ENCODE measurements around the gene DDOST. TPM values are rescaled to one million over a fixed set of nuclear protein-coding genes. Genes with fewer than 3 reads are reported as not detected.

Gene DDOST
- total RNA-seq, 4 donors from 2014 or later, result 182 to 299 (median 238) TPM

- Histone ChIP-seq H3K9me3 (no peaks in the 10 kb centered on the region), H3K4me3 (replicated peaks in 1 of 3) (no peak overlapping the region), H3K36me3 (no peaks in the 10 kb centered on the region), H3K27ac (no peak overlapping the region), H3K27me3 (no peaks in the 10 kb centered on the region), H3K4me1 (no peaks in the 10 kb centered on the region)
- DNase-seq, result no peak
- WGBS, 2 donors, result 86 to 90% methylated on average over 6 of the region's 6 CpGs
- intact Hi-C loops (cut with DNase I), result no loop called here
- TF ChIP-seq CTCF (IDR thresholded peaks at IDR 0.05) (no peak), POLR2A (IDR thresholded peaks at IDR 0.05) (no peak)
Observed at GRCh38 chr1:20708057-20708456, 46.9 kb upstream of the DDOST start.

DNA sequence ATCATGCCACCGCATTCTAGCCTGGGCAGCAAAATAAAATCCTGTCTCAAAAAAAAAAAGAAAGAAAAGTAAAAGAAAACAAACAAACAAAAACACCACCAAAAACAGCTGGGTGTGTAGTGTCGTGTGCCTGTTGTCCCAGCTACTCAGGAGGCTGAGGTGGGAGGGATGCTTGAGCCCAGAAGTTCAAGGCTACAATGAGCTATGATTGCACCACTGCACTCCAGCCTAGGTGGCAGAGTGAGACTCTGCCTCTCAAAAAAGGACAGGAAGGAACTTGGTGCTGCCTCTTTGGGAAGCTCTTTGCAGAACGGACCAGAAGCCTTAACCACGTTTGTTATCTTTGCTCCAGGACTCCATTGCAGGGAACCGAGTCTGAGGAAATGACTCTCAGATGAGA is 45.7 kb upstream of the DDOST start:
- 51 to 64% methylated on average over 5 of the region's 5 CpGs for WGBS, 2 donors

DNA sequence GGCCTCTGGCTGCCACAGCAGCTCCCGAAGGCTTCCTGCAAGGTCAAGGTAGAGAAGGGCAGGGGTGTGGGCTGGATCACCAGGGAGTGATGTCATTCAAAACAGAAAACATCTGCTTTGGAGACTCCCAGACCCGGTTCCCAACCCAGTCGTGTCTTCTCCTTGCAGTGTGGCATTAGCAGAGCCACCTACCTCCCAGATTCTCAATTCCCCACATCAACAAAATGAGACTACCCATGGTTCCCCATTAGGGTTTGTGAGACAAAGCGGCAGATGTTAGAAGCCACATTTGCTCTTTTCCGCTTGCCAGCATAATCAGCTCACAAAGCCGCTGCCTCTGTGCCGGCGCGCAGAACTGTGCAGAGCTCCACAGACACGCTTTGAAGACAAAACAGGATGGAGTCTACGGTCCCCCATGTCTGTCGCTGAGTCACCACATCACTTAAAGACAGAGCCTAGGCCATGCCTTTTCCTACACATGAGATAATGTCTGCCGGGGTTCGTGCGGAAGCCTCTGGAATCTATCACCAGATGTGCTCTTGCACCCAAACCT is 44.1 kb upstream of the DDOST start:
- no peaks in the 10 kb centered on the region for H3K36me3 ChIP-seq
- no peaks in the 10 kb centered on the region for H3K4me1 ChIP-seq
- no peaks in the 10 kb centered on the region for H3K27me3 ChIP-seq
- no peak overlapping the region for H3K27ac ChIP-seq
- H3K9me3 ChIP-seq, result no peaks in the 10 kb centered on the region
- 89 to 90% methylated on average over 14 to 15 of the region's 15 CpGs for WGBS, 2 donors
- H3K4me3 ChIP-seq (replicated peaks in 1 of 3), result no peak overlapping the region
- TF ChIP-seq POLR2A (IDR thresholded peaks at IDR 0.05), result no peak
- TF ChIP-seq CTCF (IDR thresholded peaks at IDR 0.05), result no peak
- intact Hi-C loops (cut with DNase I), result no loop called here
- DNase-seq, result no peak

More for the DNA sequence above, 45.7 kb upstream of the DDOST start:
- Histone ChIP-seq H3K36me3 (no peaks in the 10 kb centered on the region), H3K9me3 (no peaks in the 10 kb centered on the region), H3K27ac (no peak overlapping the region), H3K4me1 (no peaks in the 10 kb centered on the region), H3K4me3 (replicated peaks in 1 of 3) (no peak overlapping the region), H3K27me3 (no peaks in the 10 kb centered on the region)
- intact Hi-C loops (cut with DNase I), result no loop called here
- TF ChIP-seq CTCF (IDR thresholded peaks at IDR 0.05), result no peak
- no peak for TF ChIP-seq POLR2A (IDR thresholded peaks at IDR 0.05)
- no peak for DNase-seq

- Histone ChIP-seq H3K27me3 (no peaks in the 10 kb centered on the region), H3K36me3 (no peaks in the 10 kb centered on the region), H3K4me3 (replicated peaks in 1 of 3) (no peak overlapping the region), H3K27ac (no peak overlapping the region), H3K4me1 (no peaks in the 10 kb centered on the region), H3K9me3 (no peaks in the 10 kb centered on the region)
- TF ChIP-seq POLR2A (IDR thresholded peaks at IDR 0.05) (no peak), CTCF (IDR thresholded peaks at IDR 0.05) (no peak)
- no peak for DNase-seq
- intact Hi-C loops (cut with DNase I), result no loop called here
- 96 to 99% methylated on average over 11 to 19 of the region's 41 CpGs for WGBS, 2 donors
Observed at GRCh38 chr1:20704390-20705202, 43.4 kb upstream of the DDOST start.

- intact Hi-C loops (cut with DNase I), result no loop called here
- TF ChIP-seq POLR2A (IDR thresholded peaks at IDR 0.05) (no peak), CTCF (IDR thresholded peaks at IDR 0.05) (no peak)
- Histone ChIP-seq H3K27ac (no peak overlapping the region), H3K27me3 (no peaks in the 10 kb centered on the region), H3K4me3 (replicated peaks in 1 of 3) (no peak overlapping the region), H3K36me3 (no peaks in the 10 kb centered on the region), H3K9me3 (no peaks in the 10 kb centered on the region), H3K4me1 (no peaks in the 10 kb centered on the region)
- no peak for DNase-seq
- WGBS, 2 donors, result 81 to 88% methylated on average over 4 of the region's 4 CpGs
Observed at GRCh38 chr1:20703124-20703756, 42.1 kb upstream of the DDOST start.
